ENCODE data around the gene RAPH1.

GRCh38 chr2:203535078-203535783 lies at the start of gene RAPH1:
- TF ChIP-seq CTCF (IDR thresholded peaks at IDR 0.05) (no peak), POLR2AphosphoS5 (IDR thresholded peaks at IDR 0.05) (peak in 3 of 4 donors; percentile 43 to 56 (median 53)), POLR2A (IDR thresholded peaks at IDR 0.05) (peak in 1 of 2 donors; percentile 50), EP300 (IDR thresholded peaks at IDR 0.05) (no peak)
